HG03196 (cell line): ENCODE measurements around the gene TNIP2.

Experiments
- ATAC-seq: cut with Tn5 transposase; IDR thresholded peaks from one replicate; pipeline ENCODE4 v1.9.1; 2021; ENCODE audit not compliant: unreplicated experiment

Gene TNIP2

GRCh38 chr4:2721586-2721985 lies 34.5 kb downstream of the TNIP2 start:
- ATAC-seq, result no peak

- ATAC-seq, result no peak
Observed at GRCh38 chr4:2716236-2716635, 39.9 kb downstream of the TNIP2 start.

GRCh38 chr4:2715426-2715825 lies 40.7 kb downstream of the TNIP2 start:
- no peak for ATAC-seq

GRCh38 chr4:2714918-2715317 lies 41.2 kb downstream of the TNIP2 start:
- no peak for ATAC-seq

- ATAC-seq, result no peak
Observed at GRCh38 chr4:2714061-2714770, 41.9 kb downstream of the TNIP2 start.

- ATAC-seq, result no peak
Observed at GRCh38 chr4:2713337-2713736, 42.8 kb downstream of the TNIP2 start.

- ATAC-seq, result no peak
Observed at GRCh38 chr4:2712261-2712842, 43.8 kb downstream of the TNIP2 start.

GRCh38 chr4:2702770-2703169 lies 53.4 kb downstream of the TNIP2 start:
- no peak for ATAC-seq

- no peak for ATAC-seq
Observed at GRCh38 chr4:2702361-2702760, 53.8 kb downstream of the TNIP2 start.

- ATAC-seq, result no peak
Observed at GRCh38 chr4:2700031-2700430, 56.1 kb downstream of the TNIP2 start.

- no peak for ATAC-seq
Observed at GRCh38 chr4:2699534-2699933, 56.6 kb downstream of the TNIP2 start.

GRCh38 chr4:2698951-2699505 lies 57.1 kb downstream of the TNIP2 start:
- no peak for ATAC-seq

- ATAC-seq, result no peak
Observed at GRCh38 chr4:2698504-2698903, 57.6 kb downstream of the TNIP2 start.

GRCh38 chr4:2697995-2698414 lies 58.1 kb downstream of the TNIP2 start:
- no peak for ATAC-seq

- ATAC-seq, result peak; percentile 96
Observed at GRCh38 chr4:2696423-2696822, 59.7 kb downstream of the TNIP2 start.

- no peak for ATAC-seq
Observed at GRCh38 chr4:2695346-2696060, 60.6 kb downstream of the TNIP2 start.

- ATAC-seq, result no peak
Observed at GRCh38 chr4:2694691-2695090, 61.4 kb downstream of the TNIP2 start.

- ATAC-seq, result no peak
Observed at GRCh38 chr4:2691952-2692435, 64.1 kb downstream of the TNIP2 start.
